ENCODE data around the gene ZNF365. TPM values are rescaled to one million over a fixed set of nuclear protein-coding genes. Genes with fewer than 3 reads are reported as not detected.
A peak's percentile ranks its signal among the peaks of the same experiment; 100 is the strongest.

The ZNF365 gene
- total RNA-seq, 2 experiments from 2014 or later, result 0.09 to 0.32 TPM

DNA sequence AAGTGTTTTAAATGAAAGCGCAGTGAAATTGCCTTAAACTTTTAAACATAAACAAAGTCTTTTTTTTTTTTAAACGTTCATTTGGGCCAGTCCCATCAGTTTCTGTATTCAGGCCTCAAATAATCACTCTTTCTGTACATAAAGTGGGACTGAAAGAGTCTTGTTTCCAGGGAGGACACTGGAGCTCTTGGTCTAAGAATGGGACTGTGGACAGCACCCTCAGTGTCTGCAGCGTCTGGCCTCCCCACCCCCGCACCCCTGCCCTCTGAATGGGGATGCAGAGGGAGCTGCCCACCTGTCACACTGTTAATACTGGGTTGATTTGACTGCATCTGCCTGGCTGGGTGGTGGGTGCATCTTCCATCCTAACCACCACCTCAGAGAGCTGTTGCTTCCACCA lies 5.2 kb downstream of the ZNF365 start:
- Mint-ChIP-seq H3K27me3 (peaks cover 21% of the 10 kb centered on the region), H3K9me3 (ENCODE audit: low read depth) (no peaks in the 10 kb centered on the region), H3K4me1 (peaks cover 7% of the 10 kb centered on the region), H3K27ac (no peak overlapping the region), H3K36me3 (ENCODE audit: low read depth) (no peaks in the 10 kb centered on the region), H3K4me3 (no peak overlapping the region)
- DNase-seq (no peak), ATAC-seq (no peak)
- ChIA-PET POLR2A (no interaction called here), CTCF (interaction anchor here (1.3 kb wide), 1 partner anchor 100 kb away, joined by 3 read pairs; no protein-coding TSS in a partner anchor)
- intact Hi-C loops (cut with DNase I, micrococcal nuclease), result no loop called here

DNA sequence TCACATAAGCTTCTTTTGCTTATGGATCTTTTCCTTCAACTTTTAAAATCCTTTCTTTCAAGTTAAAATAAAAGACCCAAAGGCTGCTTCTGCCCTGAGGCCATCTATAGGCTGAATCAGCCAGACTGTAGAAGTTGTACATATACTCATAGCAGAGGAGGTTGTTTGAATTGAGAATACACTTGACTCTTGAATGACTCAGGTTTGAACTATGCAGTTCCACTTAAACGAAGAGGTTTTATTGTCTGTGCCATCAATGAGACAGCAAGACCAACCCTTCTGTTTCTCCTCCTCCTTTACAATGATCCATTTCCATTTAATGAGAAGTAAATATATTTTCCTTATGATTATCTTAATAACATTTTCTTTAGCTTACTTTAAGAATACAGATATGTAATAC lies 5.8 kb downstream of the ZNF365 start:
- no peaks in the 10 kb centered on the region for H3K9me3 Mint-ChIP-seq (ENCODE audit: low read depth)
- peaks cover 14% of the 10 kb centered on the region for H3K4me1 Mint-ChIP-seq
- H3K27ac Mint-ChIP-seq, result no peak overlapping the region
- DNase-seq (no peak), ATAC-seq (peak; percentile 74)
- intact Hi-C loops (cut with DNase I, micrococcal nuclease), result no loop called here
- no peaks in the 10 kb centered on the region for H3K36me3 Mint-ChIP-seq (ENCODE audit: low read depth)
- ChIA-PET POLR2A (no interaction called here), CTCF (interaction anchor here (0.7 to 1.3 kb wide), 2 partner anchors 69 to 101 kb away, joined by 3 read pairs; no protein-coding TSS in a partner anchor)
- no peak overlapping the region for H3K4me3 Mint-ChIP-seq
- peaks cover 16% of the 10 kb centered on the region for H3K27me3 Mint-ChIP-seq

DNA sequence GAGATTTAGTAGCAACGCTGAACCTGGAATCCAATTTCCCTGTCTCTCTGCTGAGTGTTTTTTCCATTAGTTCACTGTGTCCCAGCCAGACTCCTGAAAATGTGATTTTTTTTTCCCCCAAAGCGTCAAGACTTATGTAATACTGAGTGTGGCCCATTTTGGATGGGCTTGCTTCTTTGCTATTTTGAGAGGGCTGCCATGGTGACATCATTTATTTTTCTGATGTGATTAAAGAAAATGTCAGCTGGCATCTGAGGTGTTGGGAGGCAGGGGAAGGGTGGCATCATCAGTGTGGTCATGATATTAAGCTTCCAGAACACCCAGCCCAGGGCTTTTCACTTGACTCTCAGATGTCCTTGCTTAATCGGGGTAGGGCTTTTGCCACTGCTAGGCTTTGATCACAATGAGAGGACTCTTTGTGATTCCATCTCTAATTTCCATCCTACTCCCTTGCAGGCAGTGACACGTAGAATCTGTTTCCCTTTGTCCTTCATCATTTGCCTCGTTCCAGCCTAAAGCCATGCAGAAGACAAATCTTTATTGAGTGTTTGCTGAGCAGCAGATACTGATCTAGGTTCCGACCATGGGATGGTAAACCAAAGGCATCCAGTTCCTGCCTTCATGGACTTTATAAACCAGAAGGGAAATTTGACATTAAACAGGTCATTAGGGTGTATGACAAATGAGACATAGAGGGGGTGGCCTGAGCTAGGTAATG lies 7.4 kb downstream of the ZNF365 start:
- intact Hi-C loops (cut with DNase I, micrococcal nuclease), result no loop called here
- Mint-ChIP-seq H3K4me3 (no peak overlapping the region), H3K36me3 (ENCODE audit: low read depth) (no peaks in the 10 kb centered on the region), H3K4me1 (peaks cover 14% of the 10 kb centered on the region), H3K27me3 (peaks cover 6% of the 10 kb centered on the region), H3K9me3 (ENCODE audit: low read depth) (no peaks in the 10 kb centered on the region), H3K27ac (no peak overlapping the region)
- ATAC-seq (no peak), DNase-seq (no peak)
- ChIA-PET POLR2A (no interaction called here), CTCF (no interaction called here)

DNA sequence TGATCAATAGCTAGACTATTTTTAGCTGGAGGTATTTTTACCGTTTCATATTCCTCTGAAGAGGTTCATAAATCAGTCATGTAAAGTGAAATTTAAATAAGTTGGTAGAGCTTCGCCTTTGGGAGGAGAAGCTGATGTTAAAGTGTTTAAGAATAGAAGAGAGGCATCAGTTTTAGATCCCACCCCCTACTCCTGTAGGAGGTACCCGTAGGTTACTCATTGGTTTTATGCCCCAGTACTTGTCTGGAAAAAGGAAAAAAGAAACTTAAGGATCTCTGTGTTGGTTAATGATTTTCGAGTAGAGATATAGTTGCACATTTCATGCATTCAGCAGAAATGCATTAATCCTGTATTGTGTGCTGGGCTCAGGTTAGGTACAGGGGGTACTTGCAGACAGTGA lies 8.7 kb downstream of the ZNF365 start:
- H3K4me3 Mint-ChIP-seq, result no peak overlapping the region
- H3K27ac Mint-ChIP-seq, result no peak overlapping the region
- peaks cover 7% of the 10 kb centered on the region for H3K27me3 Mint-ChIP-seq
- intact Hi-C loops (cut with DNase I, micrococcal nuclease), result no loop called here
- no peaks in the 10 kb centered on the region for H3K9me3 Mint-ChIP-seq (ENCODE audit: low read depth)
- no peak for DNase-seq
- H3K36me3 Mint-ChIP-seq (ENCODE audit: low read depth), result no peaks in the 10 kb centered on the region
- ATAC-seq, result no peak
- POLR2A ChIA-PET, result no interaction called here
- peaks cover 16% of the 10 kb centered on the region for H3K4me1 Mint-ChIP-seq
- CTCF ChIA-PET, result interaction anchor here (0.5 kb wide), 1 partner anchor 171 kb away, joined by 3 read pairs; no protein-coding TSS in a partner anchor

DNA sequence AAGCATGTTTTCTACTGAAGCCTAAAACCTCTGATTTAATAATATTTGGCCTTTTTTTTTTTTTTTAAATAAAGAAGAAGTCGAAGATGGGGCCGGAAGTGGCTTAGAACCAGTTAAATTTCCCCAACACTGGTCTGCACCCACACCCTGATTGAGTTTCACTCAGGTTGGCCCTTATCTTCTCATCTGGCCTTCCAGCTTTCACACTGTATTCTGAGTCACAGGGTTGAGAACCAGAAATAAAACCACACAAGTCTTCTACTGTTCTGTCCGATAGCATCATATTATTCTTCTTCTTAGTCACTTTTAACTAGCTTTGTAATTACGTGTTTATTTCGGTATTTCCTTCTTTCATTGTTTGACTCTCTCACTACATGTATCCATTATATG lies 9.9 kb downstream of the ZNF365 start:
- peaks cover 16% of the 10 kb centered on the region for H3K4me1 Mint-ChIP-seq
- peak; percentile 74 for ATAC-seq
- ChIA-PET POLR2A (no interaction called here), CTCF (interaction anchor here (0.6 kb wide), 1 partner anchor 387 kb away, joined by 3 read pairs; no protein-coding TSS in a partner anchor)
- intact Hi-C loops (cut with DNase I, micrococcal nuclease), result no loop called here
- no peak overlapping the region for H3K4me3 Mint-ChIP-seq
- H3K9me3 Mint-ChIP-seq (ENCODE audit: low read depth), result no peaks in the 10 kb centered on the region
- H3K27me3 Mint-ChIP-seq, result peaks cover 7% of the 10 kb centered on the region
- no peak overlapping the region for H3K27ac Mint-ChIP-seq
- DNase-seq, result peak; percentile 47
- H3K36me3 Mint-ChIP-seq (ENCODE audit: low read depth), result no peaks in the 10 kb centered on the region

DNA sequence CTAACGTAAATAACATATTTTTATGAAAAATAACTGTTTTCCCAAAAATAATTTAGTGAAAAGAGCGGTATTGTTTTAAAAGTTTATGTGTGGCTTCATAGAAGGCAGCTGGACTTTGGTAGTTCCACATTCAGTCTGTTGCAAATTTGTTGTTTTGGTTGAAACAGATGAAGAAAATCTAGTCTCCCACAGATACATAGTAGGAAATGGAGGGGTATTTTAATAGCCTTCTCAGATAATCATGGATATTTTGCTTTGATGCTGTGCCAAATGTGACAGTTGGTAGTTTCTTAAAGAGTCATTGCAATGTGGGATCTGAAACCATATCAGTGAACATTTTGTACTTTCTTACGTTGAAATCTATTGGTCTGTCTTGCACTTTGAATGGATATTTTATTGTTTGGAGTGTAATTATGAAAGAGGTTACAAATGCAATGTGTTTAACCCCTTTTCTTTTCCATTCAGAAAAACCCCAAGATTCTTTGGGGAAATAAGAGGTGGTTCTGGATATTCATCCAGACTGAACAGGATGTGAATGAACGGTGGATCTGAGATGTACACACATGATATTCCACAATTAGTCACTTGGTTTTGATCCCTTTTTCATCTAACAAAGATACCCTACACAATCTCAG lies 10.4 kb downstream of the ZNF365 start:
- H3K4me3 Mint-ChIP-seq, result no peak overlapping the region
- intact Hi-C loops (cut with DNase I, micrococcal nuclease), result no loop called here
- DNase-seq, result no peak
- ATAC-seq, result peak; percentile 34
- H3K9me3 Mint-ChIP-seq (ENCODE audit: low read depth), result no peaks in the 10 kb centered on the region
- peaks cover 7% of the 10 kb centered on the region for H3K27me3 Mint-ChIP-seq
- CTCF ChIA-PET, result no interaction called here
- no peak overlapping the region for H3K27ac Mint-ChIP-seq
- POLR2A ChIA-PET, result no interaction called here
- no peaks in the 10 kb centered on the region for H3K36me3 Mint-ChIP-seq (ENCODE audit: low read depth)
- peaks cover 16% of the 10 kb centered on the region for H3K4me1 Mint-ChIP-seq

DNA sequence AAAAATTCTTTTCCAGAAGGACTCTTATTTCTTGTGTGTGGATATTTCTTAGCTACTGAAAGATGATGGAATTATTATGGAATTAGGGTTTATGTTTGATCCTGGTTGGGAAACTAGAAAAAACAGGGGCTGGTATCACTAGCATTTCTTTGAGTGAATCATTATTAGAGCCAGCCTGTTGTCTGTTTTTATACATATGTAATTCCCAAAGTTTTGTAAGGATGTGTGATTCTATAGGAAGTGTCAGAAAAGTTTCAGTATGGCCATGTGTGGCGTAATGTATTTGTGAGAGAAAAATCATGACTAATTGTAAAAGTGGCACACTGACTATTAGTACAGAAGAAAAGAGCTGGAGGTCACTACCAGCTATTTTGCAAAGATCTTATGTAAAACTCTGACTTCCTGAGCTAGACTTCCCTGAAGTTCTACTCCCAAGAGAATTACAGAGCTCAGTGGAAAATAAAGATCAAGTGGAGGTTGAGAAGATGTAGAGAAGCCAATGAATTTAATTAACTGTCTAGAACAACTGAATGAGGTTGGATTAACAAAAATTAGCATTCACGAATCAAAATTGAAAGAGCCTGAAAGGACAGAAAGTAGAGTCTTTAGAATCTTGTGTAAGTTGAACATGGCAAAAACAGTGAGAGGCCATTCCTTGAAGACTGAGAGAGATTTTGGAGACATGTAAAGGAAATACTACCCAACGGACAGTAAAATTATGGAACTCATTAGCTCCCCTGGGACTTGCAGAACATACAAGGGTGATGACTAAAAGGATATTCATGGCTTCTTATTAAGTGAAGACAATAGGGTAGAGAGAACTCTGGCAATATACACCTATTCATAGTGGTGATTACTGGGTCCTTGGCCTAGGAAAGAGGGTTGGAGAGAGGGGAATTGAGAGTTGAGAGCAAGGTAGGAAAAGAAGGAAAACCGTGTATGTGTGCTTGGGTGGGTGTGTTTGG lies 12.5 kb downstream of the ZNF365 start:
- POLR2A ChIA-PET, result interaction anchor here (0.6 kb wide), 1 partner anchor 287 kb away, joined by 3 read pairs; no protein-coding TSS in a partner anchor
- no peak overlapping the region for H3K4me3 Mint-ChIP-seq
- H3K9me3 Mint-ChIP-seq (ENCODE audit: low read depth), result no peaks in the 10 kb centered on the region
- H3K27me3 Mint-ChIP-seq, result peaks cover 4% of the 10 kb centered on the region
- peaks cover 16% of the 10 kb centered on the region for H3K4me1 Mint-ChIP-seq
- ATAC-seq, result no peak
- DNase-seq, result no peak
- intact Hi-C loops (cut with DNase I, micrococcal nuclease), result no loop called here
- H3K36me3 Mint-ChIP-seq (ENCODE audit: low read depth), result no peaks in the 10 kb centered on the region
- CTCF ChIA-PET, result interaction anchor here (0.6 to 1.4 kb wide), 4 partner anchors 10 to 122 kb away, joined by 3 to 4 read pairs (median 4); no protein-coding TSS in a partner anchor
- H3K27ac Mint-ChIP-seq, result no peak overlapping the region

DNA sequence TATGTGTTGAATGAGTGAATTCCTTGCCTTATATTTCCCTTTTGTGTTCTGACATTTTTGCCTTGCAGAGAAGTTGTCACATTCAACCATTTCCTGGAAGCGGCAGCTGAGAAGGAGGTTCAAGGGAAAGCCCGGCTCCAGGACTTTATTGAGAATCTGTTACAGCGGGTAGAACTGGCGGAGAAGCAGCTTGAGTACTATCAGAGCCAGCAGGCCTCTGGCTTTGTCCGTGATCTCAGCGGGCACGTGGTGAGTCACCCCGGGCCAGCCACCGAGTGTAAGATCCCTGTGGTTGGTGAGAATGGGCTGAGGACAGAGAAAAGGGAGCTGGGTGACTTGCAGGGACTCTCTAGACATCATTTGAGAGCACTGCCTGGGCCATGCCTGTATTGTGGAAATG lies 14.2 kb downstream of the ZNF365 start:
- POLR2A ChIA-PET, result no interaction called here
- Mint-ChIP-seq H3K36me3 (ENCODE audit: low read depth) (no peaks in the 10 kb centered on the region), H3K27me3 (peaks cover 2% of the 10 kb centered on the region), H3K4me3 (no peak overlapping the region), H3K27ac (no peak overlapping the region), H3K9me3 (ENCODE audit: low read depth) (no peaks in the 10 kb centered on the region), H3K4me1 (peaks cover 13% of the 10 kb centered on the region)
- DNase-seq (no peak), ATAC-seq (no peak)
- intact Hi-C loops (cut with DNase I, micrococcal nuclease), result no loop called here
- CTCF ChIA-PET, result interaction anchor here (0.6 kb wide), 1 partner anchor 19 kb away, joined by 3 read pairs; no protein-coding TSS in a partner anchor

DNA sequence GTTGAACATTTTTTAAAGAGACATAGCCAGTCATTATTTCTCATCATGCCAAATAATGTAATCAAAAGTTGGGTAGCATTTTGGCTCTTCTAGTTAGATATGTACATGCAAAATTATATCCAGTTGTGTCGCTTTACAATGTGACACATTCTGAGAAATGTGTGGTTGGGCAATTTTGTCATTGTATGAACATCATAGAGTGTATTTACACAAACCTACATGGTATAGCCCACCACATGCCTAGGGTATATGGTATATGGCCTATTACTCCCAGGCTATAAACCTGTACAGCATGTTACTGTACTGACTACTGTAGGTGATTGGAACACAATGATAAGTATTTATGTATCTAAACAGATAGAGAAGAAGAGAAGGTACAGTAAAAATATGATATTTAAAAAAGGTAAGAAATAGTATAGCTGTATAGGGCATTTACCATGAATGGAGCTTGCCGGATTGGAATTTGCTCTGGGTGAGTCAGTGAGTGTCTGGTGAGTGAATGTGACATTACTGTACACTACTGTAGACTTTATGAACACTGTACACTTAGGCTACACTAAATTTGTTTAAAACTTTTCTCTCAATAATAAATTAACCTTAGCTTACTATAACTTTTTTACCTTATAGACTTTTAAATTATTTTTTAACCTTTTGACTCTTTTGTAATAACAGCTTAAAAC lies 16.5 kb downstream of the ZNF365 start:
- no peak for ATAC-seq
- Mint-ChIP-seq H3K36me3 (ENCODE audit: low read depth) (no peaks in the 10 kb centered on the region), H3K9me3 (ENCODE audit: low read depth) (no peaks in the 10 kb centered on the region), H3K4me3 (no peak overlapping the region), H3K27ac (no peak overlapping the region), H3K4me1 (peaks cover 2% of the 10 kb centered on the region), H3K27me3 (peaks cover 2% of the 10 kb centered on the region)
- no peak for DNase-seq
- POLR2A ChIA-PET, result interaction anchor here (0.6 kb wide), 1 partner anchor 13 kb away, joined by 3 read pairs; no protein-coding TSS in a partner anchor
- CTCF ChIA-PET, result interaction anchor here (1.0 kb wide), 1 partner anchor 125 kb away, joined by 3 read pairs; no protein-coding TSS in a partner anchor
- intact Hi-C loops (cut with DNase I, micrococcal nuclease), result no loop called here

DNA sequence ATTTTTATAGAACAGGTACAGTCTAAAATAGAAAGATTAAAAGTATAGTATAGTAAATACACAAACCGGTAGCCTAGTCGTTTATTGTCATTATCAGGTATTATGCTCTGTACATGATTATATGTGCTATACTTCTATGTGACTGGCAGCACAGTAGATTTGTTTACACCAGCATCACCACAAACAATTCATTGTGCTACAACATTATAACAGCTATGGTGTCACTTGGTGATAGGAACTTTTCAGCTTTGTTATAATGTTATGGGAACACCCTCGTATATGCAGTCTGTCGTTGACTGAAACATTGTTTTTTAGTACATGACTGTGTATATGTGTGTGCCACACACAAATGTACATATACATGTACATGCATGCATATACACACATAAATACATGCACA lies 19.1 kb downstream of the ZNF365 start:
- no peak overlapping the region for H3K4me3 Mint-ChIP-seq
- no peak overlapping the region for H3K27ac Mint-ChIP-seq
- H3K4me1 Mint-ChIP-seq, result no peaks in the 10 kb centered on the region
- H3K36me3 Mint-ChIP-seq (ENCODE audit: low read depth), result no peaks in the 10 kb centered on the region
- DNase-seq, result no peak
- no peaks in the 10 kb centered on the region for H3K9me3 Mint-ChIP-seq (ENCODE audit: low read depth)
- intact Hi-C loops (cut with DNase I, micrococcal nuclease), result no loop called here
- ATAC-seq, result no peak
- peaks cover 2% of the 10 kb centered on the region for H3K27me3 Mint-ChIP-seq
- CTCF ChIA-PET, result no interaction called here
- POLR2A ChIA-PET, result no interaction called here

DNA sequence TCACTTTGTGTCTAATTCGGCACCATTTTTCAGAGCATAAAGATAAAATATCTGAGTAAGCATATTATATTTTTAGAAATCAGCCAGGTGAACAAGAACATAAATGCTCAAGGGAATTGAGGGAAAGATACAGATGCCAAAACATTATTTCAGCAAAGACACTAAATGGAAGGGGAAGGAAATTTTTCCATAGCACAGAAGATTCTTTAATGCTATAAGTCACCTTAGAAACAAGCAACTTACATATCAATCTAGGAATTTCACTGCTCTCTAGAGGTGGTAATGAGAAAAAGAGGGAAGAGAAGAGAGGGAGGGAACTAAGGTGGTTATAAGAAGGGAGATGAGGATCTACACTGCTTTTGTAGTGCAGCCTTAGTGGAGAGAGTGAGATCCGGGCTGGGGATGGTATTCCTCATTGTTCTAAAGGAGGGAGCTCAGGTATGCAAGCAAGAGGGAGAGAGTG lies 20.4 kb downstream of the ZNF365 start:
- H3K4me1 Mint-ChIP-seq, result no peaks in the 10 kb centered on the region
- POLR2A ChIA-PET, result no interaction called here
- no peak for DNase-seq
- H3K27me3 Mint-ChIP-seq, result peaks cover 2% of the 10 kb centered on the region
- no peaks in the 10 kb centered on the region for H3K36me3 Mint-ChIP-seq (ENCODE audit: low read depth)
- CTCF ChIA-PET, result interaction anchor here (1.1 kb wide), 1 partner anchor 42 kb away, joined by 3 read pairs; no protein-coding TSS in a partner anchor
- ATAC-seq, result no peak
- no peak overlapping the region for H3K4me3 Mint-ChIP-seq
- intact Hi-C loops (cut with DNase I, micrococcal nuclease), result no loop called here
- no peaks in the 10 kb centered on the region for H3K9me3 Mint-ChIP-seq (ENCODE audit: low read depth)
- H3K27ac Mint-ChIP-seq, result no peak overlapping the region

Measured in activated CD4-positive, alpha-beta T cell treated with anti-CD3 and anti-CD28 coated beads for 36 hours (primary cell).